Prostate gland (tissue), 2 donors: ENCODE data around the gene SGSM1. TPM values are rescaled to one million over a fixed set of nuclear protein-coding genes. Genes with fewer than 3 reads are reported as not detected.

Source experiments
- DNase-seq: peaks from one replicate; pipeline ENCODE4 v3.0.0-alpha.2; 2019; ENCODE audit warnings: low spot score
- H3K27ac ChIP-seq, 2 donors: fragments of 200-600 bp; sonication (generic); 2 replicates each; pipeline ENCODE4 v1.5.1; 2017 to 2019
- H3K27me3 ChIP-seq: fragments of 200-600 bp; sonication (generic); replicated peaks from 2 replicates; pipeline ENCODE4 v1.5.1; 2019; ENCODE audit not compliant: insufficient read depth
- H3K36me3 ChIP-seq, 2 donors: fragments of 200-600 bp; sonication (generic); 1 replicate in 1 of 2; 2 replicates in 1 of 2; pipeline versions ENCODE4 v1.5.1 to v1.8.1; 2017 to 2019
- H3K4me1 ChIP-seq: fragments of 200-600 bp; sonication (generic); replicated peaks from 2 replicates; pipeline ENCODE4 v1.5.1; 2019
- H3K4me3 ChIP-seq, 2 donors: fragments of 200-600 bp; sonication (generic); 2 replicates each; pipeline ENCODE4 v1.5.1; 2017 to 2019
- H3K9me3 ChIP-seq: fragments of 200-600 bp; sonication (generic); 2 replicates; pipeline ENCODE4 v1.5.1; 2017
- POLR2A ChIP-seq: fragments of 450-650 bp; IDR thresholded peaks from one replicate; pipeline ENCODE4 v1.6.1; 2016; ENCODE audit warnings: antibody characterized with exemption, mild to moderate bottlenecking
- POLR2AphosphoS5 ChIP-seq: sonication (generic); formaldehyde crosslinking; IDR thresholded peaks from one replicate; pipeline ENCODE4 v1.6.1; 2017; ENCODE audit warnings: antibody characterized with exemption
- WGBS: methylation state at CpG from one replicate; pipeline ENCODE4 v1.1.5; 2018; 5-methylcytosine and 5-hydroxymethylcytosine counted together
- intact Hi-C: fragments of 100-400 bp; cut with DNase I; formaldehyde crosslinking; loops from one replicate; pipeline ENCODE4 v1.14.2; 2022
- total RNA-seq, 2 donors: library from RNA; depleted of rRNA; stranded (reverse); fragments of >200 nt; gene quantifications; one replicate each; pipeline ENCODE4 v1.1.0, GENCODE V29; 2016
- TF ChIP-seq, protein P1 (sequence below), 4 experiments: fragments of 200-600 bp in 2 of 4; fragments of 450-650 bp in 2 of 4; sonication (generic) in 2 of 4; IDR thresholded peaks; 1 replicate in 3 of 4; 2 replicates in 1 of 4; pipeline ENCODE4 v1.5.1; 2016 to 2019; ENCODE audit warnings: antibody characterized with exemption in 4 of 4, mild to moderate bottlenecking in 2 of 4, moderate library complexity in 2 of 4

Gene SGSM1
- total RNA-seq, 2 donors from 2014 or later: 4.1 to 7.7 TPM

GRCh38 chr22:24847490-24847889, 41.5 kb downstream of the SGSM1 start:
- 95% methylated on average over 14 of the region's 14 CpGs for WGBS
- intact Hi-C loops: no loop called here

DNA sequence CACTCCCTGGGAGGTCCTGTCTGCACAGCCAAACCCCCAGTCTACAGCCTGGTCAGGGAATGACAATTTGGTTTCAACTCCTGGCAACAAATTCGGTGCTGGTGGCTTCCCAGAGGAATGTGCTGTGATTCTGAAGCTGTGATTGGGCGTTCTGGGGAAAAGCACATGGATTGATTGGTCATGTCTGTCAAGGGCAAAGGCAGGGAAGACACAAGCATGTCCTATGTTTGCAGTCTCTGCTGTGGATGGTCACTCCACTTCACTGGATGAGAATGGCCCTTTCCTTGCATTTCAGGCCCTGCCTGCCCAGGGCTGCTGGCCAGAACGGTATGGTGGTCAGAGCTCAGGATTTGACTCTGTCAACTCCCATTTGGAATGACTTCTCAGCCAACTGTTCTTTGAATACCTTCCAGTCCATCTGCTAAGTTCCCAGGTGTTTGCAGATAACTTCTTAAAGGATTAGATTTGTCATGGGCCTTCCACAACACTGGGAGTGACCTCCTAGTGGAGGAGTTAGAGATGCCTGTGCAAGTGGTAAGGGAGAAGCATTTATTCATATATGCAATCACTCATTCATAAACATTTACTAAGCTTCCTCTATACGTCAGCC, 42.7 kb downstream of the SGSM1 start:
- no peak for TF ChIP-seq POLR2AphosphoS5
- TF ChIP-seq POLR2A: no peak
- TF ChIP-seq, protein P1, sequence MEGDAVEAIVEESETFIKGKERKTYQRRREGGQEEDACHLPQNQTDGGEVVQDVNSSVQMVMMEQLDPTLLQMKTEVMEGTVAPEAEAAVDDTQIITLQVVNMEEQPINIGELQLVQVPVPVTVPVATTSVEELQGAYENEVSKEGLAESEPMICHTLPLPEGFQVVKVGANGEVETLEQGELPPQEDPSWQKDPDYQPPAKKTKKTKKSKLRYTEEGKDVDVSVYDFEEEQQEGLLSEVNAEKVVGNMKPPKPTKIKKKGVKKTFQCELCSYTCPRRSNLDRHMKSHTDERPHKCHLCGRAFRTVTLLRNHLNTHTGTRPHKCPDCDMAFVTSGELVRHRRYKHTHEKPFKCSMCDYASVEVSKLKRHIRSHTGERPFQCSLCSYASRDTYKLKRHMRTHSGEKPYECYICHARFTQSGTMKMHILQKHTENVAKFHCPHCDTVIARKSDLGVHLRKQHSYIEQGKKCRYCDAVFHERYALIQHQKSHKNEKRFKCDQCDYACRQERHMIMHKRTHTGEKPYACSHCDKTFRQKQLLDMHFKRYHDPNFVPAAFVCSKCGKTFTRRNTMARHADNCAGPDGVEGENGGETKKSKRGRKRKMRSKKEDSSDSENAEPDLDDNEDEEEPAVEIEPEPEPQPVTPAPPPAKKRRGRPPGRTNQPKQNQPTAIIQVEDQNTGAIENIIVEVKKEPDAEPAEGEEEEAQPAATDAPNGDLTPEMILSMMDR (IDR thresholded peaks at IDR 0.05): no peak
- intact Hi-C loops: no loop called here
- H3K27me3 ChIP-seq: no peaks in the 10 kb centered on the region
- DNase-seq: no peak
- no peak overlapping the region for H3K27ac ChIP-seq
- H3K9me3 ChIP-seq: no peaks in the 10 kb centered on the region
- H3K4me3 ChIP-seq: no peak overlapping the region
- H3K36me3 ChIP-seq: no peaks in the 10 kb centered on the region
- 82% methylated on average over 4 of the region's 4 CpGs for WGBS
- no peaks in the 10 kb centered on the region for H3K4me1 ChIP-seq

More at GRCh38 chr22:24847490-24847889, 41.5 kb downstream of the SGSM1 start:
- Histone ChIP-seq H3K9me3 (no peaks in the 10 kb centered on the region), H3K36me3 (no peaks in the 10 kb centered on the region), H3K4me1 (no peaks in the 10 kb centered on the region), H3K27me3 (no peaks in the 10 kb centered on the region), H3K27ac (no peak overlapping the region), H3K4me3 (no peak overlapping the region)
- TF ChIP-seq POLR2A (no peak), POLR2AphosphoS5 (no peak)
- TF ChIP-seq, protein P1 (IDR thresholded peaks at IDR 0.05): no peak
- no peak for DNase-seq

DNA sequence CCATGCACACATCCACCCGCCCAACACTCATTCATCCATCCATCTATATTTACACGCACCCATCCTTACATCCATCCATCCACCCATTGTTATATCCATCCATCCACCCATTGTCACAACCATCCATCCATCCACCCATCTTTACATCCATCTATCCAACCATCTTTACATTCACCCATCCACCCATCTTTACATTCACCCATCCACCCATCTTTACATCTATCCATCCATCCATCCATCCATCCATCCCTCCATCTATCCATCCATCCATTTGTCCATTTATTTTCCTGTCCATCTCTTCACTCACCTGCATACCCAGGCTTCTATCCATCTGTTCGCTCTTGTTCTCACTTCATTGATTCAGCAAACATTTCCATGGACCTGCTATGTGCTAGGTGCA, 49.8 kb downstream of the SGSM1 start:
- Histone ChIP-seq H3K27me3 (no peaks in the 10 kb centered on the region), H3K9me3 (no peaks in the 10 kb centered on the region), H3K4me3 (no peak overlapping the region), H3K36me3 (no peaks in the 10 kb centered on the region), H3K4me1 (no peaks in the 10 kb centered on the region), H3K27ac (no peak overlapping the region)
- no peak for DNase-seq
- intact Hi-C loops: no loop called here
- TF ChIP-seq POLR2A (no peak), POLR2AphosphoS5 (no peak)
- TF ChIP-seq, protein P1 (IDR thresholded peaks at IDR 0.05): no peak
- 97% methylated on average over 3 of the region's 3 CpGs for WGBS

GRCh38 chr22:24857576-24857975, 51.6 kb downstream of the SGSM1 start:
- intact Hi-C loops: no loop called here
- H3K27me3 ChIP-seq: no peaks in the 10 kb centered on the region
- no peaks in the 10 kb centered on the region for H3K4me1 ChIP-seq
- no peak overlapping the region for H3K27ac ChIP-seq
- H3K9me3 ChIP-seq: no peaks in the 10 kb centered on the region
- no peaks in the 10 kb centered on the region for H3K36me3 ChIP-seq
- H3K4me3 ChIP-seq: no peak overlapping the region
- 91% methylated on average over 2 of the region's 2 CpGs for WGBS
- no peak for DNase-seq
- TF ChIP-seq, protein P1 (IDR thresholded peaks at IDR 0.05): no peak
- no peak for TF ChIP-seq POLR2A
- no peak for TF ChIP-seq POLR2AphosphoS5

DNA sequence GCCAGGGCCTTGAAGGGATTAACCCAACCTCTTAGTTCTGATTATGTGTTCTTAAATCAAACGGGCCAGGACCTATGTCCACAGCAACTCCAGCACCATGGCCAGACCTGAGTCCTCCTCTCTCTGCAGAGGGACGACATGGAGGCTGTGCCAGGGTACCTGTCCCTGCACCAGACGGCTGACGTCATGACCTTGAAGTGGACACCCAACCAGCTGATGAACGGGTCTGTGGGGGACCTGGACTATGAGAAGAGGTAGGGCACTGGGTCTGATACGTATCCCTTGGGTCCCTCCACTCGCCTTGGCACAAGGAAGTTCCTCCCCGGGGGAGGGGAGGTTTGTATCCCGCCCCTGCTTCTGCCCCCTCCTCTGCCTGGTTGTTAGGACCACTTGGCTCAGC, 53.6 kb downstream of the SGSM1 start:
- no peak for DNase-seq
- Histone ChIP-seq H3K27me3 (no peaks in the 10 kb centered on the region), H3K36me3 (no peaks in the 10 kb centered on the region), H3K27ac (no peak overlapping the region), H3K4me1 (no peaks in the 10 kb centered on the region), H3K9me3 (no peaks in the 10 kb centered on the region), H3K4me3 (no peak overlapping the region)
- intact Hi-C loops: no loop called here
- 87% methylated on average over 9 of the region's 9 CpGs for WGBS
- TF ChIP-seq POLR2A (no peak), POLR2AphosphoS5 (no peak)
- TF ChIP-seq, protein P1 (IDR thresholded peaks at IDR 0.05): no peak
